ENCODE results near the gene NUP210. TPM values are rescaled to one million over a fixed set of nuclear protein-coding genes. Genes with fewer than 3 reads are reported as not detected.

Gene NUP210
- total RNA-seq, 3 donors from 2014 or later: 6.7 to 14.8 (median 8.1) TPM

- no peak for TF ChIP-seq CTCF (IDR thresholded peaks at IDR 0.05)
- intact Hi-C loops (cut with DNase I, micrococcal nuclease): no loop called here
- no peak for ATAC-seq
Measured at GRCh38 chr3:13376091-13376490, 44.0 kb downstream of the NUP210 start.

GRCh38 chr3:13375464-13375863 lies 44.7 kb downstream of the NUP210 start:
- ATAC-seq: no peak
- H3K36me3 ChIP-seq (ENCODE audit: low read depth): no peaks in the 10 kb centered on the region
- DNase-seq: no peak
- no peaks in the 10 kb centered on the region for H3K9me3 ChIP-seq
- no peaks in the 10 kb centered on the region for H3K4me1 ChIP-seq (ENCODE audit: low read depth)
- TF ChIP-seq CTCF (IDR thresholded peaks at IDR 0.05): no peak
- no peak overlapping the region for H3K4me3 ChIP-seq
- intact Hi-C loops (cut with DNase I, micrococcal nuclease): no loop called here

More at GRCh38 chr3:13376091-13376490, 44.0 kb downstream of the NUP210 start:
- Histone ChIP-seq H3K4me3 (no peak overlapping the region), H3K4me1 (ENCODE audit: low read depth) (no peaks in the 10 kb centered on the region), H3K36me3 (ENCODE audit: low read depth) (no peaks in the 10 kb centered on the region), H3K9me3 (no peaks in the 10 kb centered on the region)
- DNase-seq: no peak

- intact Hi-C loops (cut with DNase I, micrococcal nuclease): no loop called here
- no peaks in the 10 kb centered on the region for H3K4me1 ChIP-seq (ENCODE audit: low read depth)
- H3K36me3 ChIP-seq (ENCODE audit: low read depth): no peaks in the 10 kb centered on the region
- no peak for ATAC-seq
- DNase-seq: no peak
- H3K4me3 ChIP-seq: no peak overlapping the region
- H3K9me3 ChIP-seq: no peaks in the 10 kb centered on the region
- TF ChIP-seq CTCF (IDR thresholded peaks at IDR 0.05): no peak
Measured at GRCh38 chr3:13373975-13374586, 46.0 kb downstream of the NUP210 start.

GRCh38 chr3:13372656-13373055 lies 47.5 kb downstream of the NUP210 start:
- H3K4me3 ChIP-seq: no peak overlapping the region
- DNase-seq (no peak), ATAC-seq (no peak)
- no peaks in the 10 kb centered on the region for H3K9me3 ChIP-seq
- no peaks in the 10 kb centered on the region for H3K36me3 ChIP-seq (ENCODE audit: low read depth)
- no peak for TF ChIP-seq CTCF (IDR thresholded peaks at IDR 0.05)
- intact Hi-C loops (cut with DNase I, micrococcal nuclease): no loop called here
- H3K4me1 ChIP-seq (ENCODE audit: low read depth): no peaks in the 10 kb centered on the region

GRCh38 chr3:13372126-13372525 lies 48.0 kb downstream of the NUP210 start:
- intact Hi-C loops (cut with DNase I, micrococcal nuclease): no loop called here
- no peaks in the 10 kb centered on the region for H3K36me3 ChIP-seq (ENCODE audit: low read depth)

More at GRCh38 chr3:13372126-13372525, 48.0 kb downstream of the NUP210 start:
- no peak for ATAC-seq
- TF ChIP-seq CTCF (IDR thresholded peaks at IDR 0.05): no peak
- Histone ChIP-seq H3K9me3 (no peaks in the 10 kb centered on the region), H3K4me3 (no peak overlapping the region), H3K4me1 (ENCODE audit: low read depth) (no peaks in the 10 kb centered on the region)
- DNase-seq: no peak
